SH-SY5Y (cell line): Measurements from ENCODE around the gene LAMTOR2.

ENCODE experiments used
- GATA2 ChIP-seq: IDR thresholded peaks from 2 replicates; pipeline ENCODE4 v1.6.1; 2011; ENCODE audit warnings: mild to moderate bottlenecking, low read depth, low read length
- GATA3 ChIP-seq: IDR thresholded peaks from 2 replicates; pipeline ENCODE4 v1.6.1; 2011; ENCODE audit warnings: low read depth, mild to moderate bottlenecking, low read length, moderate library complexity

Gene LAMTOR2

DNA sequence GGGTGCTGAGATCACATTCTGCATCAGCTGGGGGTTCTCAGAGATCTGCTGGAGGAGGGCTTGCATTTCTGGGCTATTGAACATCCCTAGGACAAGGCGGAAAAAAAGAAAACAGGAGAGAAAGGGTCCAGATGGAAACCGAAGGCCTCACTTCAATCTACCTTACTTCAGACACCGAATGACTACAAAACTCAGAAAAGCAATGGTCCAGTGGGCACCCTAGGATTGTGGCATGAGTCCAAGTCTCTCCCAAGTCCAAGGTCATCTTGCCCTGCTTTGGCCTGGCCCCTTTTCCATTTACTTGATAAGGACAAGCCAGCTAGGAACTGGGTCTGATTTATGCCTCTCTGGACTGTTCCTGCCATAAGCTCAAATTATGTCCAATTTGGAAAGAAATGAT lies 11.8 kb upstream of the LAMTOR2 start:
- TF ChIP-seq GATA2 (no peak), GATA3 (no peak)

DNA sequence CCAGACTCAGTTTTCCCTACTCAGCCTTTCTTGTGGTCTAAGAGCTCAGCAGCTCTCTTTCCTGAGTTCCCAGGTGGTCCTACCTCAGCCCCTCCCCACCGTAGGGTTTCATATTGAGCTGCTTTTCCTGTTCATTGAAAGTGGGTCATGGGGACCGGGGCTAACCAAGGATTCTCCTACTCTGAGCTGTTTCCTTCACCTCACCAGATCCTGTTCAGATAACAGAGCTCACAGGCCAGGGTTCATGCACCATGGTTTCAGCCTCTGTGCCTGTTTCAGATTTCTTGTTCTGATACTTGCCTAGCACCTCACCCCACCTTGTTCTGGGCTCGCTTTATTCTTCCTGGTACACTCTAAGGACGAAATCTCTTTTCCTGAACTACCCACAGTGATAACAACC lies 9.5 kb upstream of the LAMTOR2 start:
- TF ChIP-seq GATA3 (no peak), GATA2 (no peak)

DNA sequence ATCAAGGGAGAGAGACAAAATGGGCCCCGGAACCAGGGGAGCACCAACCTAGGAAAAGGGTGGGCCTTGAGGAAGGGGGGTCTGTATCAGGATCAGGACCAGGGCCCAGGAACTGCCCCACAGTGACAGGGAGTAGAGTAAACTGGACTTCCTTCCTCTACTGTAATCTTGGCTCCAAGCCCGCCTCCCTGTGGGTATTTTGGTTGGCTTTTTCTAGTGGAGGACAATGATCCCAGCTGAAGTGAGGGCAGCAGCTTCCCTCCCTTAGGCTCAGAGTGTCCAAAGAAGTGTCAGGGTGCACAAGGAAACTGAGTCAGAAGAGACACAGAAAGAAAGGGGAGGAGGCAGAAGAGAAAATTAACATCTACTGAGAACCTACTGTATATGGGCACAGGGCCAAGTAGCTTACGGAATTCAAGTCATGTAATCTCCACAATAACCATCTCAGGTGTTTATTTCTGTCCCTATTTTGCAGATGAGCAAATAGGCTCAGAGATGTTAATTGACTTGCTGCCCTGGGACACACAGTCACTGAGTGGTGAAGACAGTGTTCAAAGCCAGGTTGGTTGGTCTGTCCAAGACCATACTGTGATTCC lies 5.8 kb upstream of the LAMTOR2 start:
- TF ChIP-seq GATA2 (no peak), GATA3 (no peak)

DNA sequence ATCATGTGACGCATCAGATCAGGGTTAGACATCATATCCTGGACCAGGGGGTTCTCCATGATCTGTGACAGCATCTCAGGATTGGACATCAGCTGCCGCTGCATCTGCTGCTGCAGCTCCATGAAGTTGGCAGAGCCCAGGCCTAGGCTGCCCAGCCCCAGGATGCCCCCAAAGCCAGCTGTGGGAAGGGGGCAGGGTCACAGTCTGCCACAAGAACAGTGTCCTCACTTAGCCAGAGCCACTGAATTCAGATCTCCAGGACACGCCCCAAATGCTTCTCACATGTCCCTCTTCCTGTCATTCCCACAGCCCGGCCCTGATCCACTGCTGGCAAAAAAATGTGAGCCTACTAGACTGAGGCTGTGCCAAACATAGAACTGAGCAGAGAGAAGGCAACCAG lies 4.2 kb upstream of the LAMTOR2 start:
- TF ChIP-seq GATA2 (no peak), GATA3 (no peak)

DNA sequence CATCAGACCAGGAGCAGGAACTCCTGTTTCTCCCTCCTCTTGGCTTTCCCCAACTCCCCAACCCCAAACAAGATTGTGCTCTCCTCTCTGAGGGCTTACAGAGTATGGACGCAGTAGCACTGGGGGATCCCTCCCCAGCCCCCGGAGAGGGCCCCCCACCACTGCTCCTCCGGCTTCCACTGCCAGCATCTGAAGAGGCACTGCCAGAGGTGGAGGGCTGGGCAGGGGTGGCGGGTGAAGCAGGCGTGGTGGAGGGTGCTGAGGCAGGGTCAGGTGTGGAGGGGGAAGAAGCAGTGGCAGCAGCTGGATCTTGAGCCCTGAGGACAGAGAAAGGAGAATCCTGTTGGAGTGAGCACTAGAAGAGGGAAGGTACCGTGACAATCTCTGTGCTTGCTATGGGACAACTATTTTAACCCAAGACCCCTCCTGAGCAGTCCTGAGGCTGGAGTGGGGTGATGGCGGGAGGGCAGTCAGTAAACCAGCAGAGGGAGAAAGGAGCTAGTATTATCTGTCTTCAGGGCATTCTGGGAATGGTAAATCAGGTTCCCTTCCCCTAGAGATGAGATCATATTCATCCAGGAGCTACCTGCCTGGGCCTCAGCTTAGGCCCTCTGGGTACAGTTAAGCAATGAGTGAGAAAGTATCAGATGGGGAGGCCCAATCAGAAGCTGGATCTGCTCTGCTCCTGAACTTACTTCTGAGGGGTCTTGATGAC lies 3.4 kb upstream of the LAMTOR2 start:
- TF ChIP-seq GATA2 (no peak), GATA3 (no peak)

DNA sequence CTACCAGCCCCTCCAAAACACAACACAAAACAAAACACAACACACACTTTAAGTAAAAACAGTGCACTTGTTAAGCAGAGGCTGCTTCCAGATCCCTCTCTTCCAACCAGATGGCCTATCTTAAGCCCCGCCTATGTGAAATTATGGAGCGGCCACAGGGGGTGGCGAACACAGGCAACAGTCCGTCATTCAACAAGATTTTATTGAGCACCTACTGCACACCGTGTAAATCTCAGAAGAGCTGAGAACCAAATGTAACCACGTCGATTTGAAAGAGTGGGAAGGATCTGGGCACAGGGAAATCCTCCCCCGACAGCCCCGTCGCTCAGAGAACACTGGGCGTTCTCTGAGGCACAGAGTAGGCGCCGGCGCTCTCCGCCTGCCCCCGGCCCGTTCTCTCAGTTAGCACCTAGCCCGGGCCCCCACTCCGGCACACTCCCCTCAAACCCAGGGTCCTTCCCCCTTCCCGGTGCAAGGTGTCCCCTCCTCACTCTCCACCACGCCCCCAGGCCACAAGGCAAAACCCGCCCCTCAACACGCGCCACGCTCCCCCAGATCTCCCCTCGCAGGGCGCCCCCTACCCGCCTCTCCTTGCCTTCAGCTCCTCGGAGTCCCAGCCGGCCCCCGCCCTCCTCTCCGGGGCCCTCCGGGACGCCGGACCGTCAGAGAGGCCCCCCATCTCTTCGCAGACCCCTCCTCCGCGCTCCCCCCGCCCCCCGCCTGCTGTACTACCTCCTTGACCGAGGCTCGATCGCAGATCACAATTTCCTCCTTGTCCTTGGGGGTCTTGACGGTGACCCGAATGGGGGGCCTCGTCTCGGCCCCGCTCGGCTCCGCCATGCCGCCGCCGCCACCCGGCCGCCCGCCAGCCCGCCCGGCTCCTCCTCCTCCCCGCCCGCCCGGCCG lies 1.5 kb upstream of the LAMTOR2 start:
- no peak for TF ChIP-seq GATA2
- no peak for TF ChIP-seq GATA3

DNA sequence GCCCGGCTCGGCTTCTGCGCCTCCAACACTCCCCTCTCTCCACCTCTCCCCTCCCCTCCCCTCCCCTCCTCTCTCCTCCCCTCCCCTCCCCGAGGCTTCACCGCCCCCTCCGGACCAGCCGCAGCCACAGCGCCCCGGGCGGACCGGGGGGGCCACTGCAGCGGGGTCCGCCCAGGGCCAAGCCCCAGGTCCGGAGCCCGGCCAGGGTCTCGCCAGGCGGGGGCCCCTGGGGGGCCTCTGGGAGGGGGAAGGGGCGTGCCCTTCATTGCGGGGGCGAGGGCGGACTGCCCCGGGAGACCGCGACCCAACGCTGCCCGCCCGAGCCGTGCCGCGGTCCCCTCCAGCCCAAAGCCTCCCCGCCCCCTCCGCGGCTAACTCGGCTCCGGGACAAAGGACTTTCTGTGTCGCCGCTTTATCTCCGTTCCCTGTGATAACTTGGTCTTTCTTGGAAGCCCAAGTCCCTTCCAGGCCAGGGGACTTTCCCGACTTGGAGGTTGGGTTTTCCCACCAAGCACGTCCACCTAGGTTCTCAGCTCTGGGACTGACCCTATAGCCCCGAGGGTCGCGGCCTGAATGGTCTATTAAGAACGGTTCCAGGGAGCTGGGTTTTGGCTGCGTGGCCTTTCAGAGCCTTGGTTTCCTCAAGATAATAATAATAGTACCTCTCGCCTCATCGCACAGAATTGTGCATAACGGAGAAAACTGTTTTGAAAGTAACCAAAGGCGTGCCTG lies 648 bp upstream of the LAMTOR2 start, which contains the start of gene UBQLN4:
Gene UBQLN4, minus strand, starts transcription at position 31 of the 732 bp plus-strand sequence. CDS start 97 bp downstream, outside the sequence.
- no peak for TF ChIP-seq GATA2
- no peak for TF ChIP-seq GATA3

DNA sequence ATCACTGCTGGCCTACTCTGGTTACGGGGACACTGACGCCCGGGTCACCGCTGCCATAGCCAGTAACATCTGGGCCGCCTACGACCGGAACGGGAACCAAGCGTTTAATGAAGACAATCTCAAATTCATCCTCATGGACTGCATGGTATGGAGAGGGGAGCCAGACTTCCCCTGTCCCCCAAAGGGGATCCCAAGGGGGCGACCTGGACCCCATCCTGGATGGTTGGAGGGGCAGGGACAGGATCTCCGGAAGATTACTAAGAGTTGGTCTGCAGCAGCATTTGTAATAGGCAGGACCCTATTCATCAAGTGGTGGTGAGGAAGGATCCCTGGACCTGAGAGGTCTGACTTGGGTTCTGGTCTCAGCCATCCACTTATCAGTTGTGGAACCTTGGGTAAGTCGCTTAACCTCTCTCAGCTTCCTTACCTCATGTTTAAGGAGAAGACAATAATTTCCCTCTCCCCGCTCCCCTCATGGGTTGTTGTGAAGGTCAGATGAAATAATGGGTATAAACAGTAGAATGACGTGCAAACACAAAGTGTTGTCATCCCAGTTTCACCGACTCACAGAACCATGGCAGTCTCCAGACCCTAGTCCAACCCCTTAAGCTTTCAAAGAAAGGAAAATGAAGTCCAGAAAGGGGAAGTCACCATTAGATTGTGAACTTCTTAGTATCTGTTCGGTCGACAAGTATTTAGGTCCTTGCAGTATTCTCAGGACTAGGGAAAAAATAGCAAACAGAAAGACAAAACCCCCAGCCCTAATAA lies 883 bp downstream of the LAMTOR2 start:
- no peak for TF ChIP-seq GATA3
- no peak for TF ChIP-seq GATA2

DNA sequence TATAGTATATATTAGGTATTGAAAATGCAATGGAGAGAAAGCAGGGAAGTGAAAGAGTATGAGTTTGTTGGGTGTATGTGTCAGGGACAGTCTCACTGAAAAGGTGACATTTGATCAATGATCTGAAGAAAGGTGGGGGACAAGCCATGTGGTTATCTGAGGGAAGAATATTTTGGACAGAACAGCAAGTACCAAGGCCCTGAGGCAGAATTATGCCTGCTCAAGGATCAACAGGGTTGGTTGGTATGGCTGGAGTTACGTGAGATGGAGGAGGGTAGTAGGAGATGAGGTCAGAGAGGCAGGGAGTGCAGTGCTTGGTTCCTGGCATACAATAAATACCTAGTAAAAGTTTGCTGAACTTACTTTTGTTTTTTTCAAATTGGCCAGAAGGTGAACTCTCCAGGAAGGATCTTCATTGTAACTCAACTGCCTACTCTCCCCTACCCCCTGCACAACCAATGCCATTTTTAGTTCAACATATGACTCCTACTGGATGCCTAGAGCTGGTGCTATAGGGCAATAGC lies 1.8 kb downstream of the LAMTOR2 start:
- no peak for TF ChIP-seq GATA2
- no peak for TF ChIP-seq GATA3

DNA sequence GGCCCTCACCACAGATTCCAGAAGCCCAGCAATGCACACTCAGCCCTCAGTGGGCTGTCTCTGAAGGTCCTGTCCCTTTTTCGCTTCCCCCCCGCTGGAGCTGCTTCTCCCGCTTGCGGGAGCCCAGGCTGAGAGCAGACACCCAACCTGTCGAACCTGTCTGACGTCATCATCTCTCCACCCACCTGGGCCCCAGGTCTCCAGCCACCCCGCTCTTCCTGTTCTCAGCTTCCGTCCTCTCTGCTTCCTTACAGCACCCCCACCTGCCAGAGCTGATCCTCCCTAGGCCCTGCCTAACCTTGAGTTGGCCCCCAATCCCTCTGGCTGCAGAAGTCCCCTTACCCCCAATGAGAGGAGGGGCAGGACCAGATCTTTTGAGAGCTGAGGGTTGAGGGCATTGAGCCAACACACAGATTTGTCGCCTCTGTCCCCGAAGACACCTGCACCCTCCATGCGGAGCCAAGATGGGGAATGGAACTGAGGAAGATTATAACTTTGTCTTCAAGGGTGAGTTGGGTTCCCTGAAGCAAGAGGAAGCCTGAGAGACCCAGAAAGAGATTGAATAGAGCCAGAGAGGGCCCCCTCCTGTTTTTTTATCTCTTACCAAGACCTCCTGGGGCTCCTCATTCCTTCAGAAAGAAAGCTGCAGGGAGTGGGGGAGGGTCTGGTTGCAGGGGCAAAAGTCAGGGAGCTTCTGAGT lies 6.5 kb downstream of the LAMTOR2 start, which contains the start of gene RAB25:
Gene RAB25, plus strand, starts transcription at position 224 of the 700 bp plus-strand sequence. Its CDS starts 241 bp downstream, at position 465.
- TF ChIP-seq GATA2 = no peak
- TF ChIP-seq GATA3 = no peak

DNA sequence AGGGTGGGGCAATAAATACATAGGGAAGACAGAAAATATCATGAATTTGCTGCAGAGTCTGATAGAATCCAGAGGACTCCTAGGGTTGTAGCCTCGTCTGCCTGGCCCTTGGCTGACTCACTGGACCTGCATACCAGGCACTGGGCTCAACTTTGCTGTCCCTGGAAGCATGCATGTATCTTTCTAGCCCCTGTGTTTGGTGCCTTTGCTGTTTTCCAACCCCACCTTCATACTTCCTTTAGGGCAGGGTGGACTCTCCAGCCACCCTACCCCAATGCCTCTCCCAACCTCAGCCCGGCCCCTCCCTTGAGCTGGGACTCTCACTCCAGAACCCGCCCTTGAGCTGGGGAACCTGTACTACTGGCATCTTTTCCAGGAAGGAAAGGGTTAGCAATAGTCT lies 7.6 kb downstream of the LAMTOR2 start:
- TF ChIP-seq GATA3 (no peak), GATA2 (no peak)

DNA sequence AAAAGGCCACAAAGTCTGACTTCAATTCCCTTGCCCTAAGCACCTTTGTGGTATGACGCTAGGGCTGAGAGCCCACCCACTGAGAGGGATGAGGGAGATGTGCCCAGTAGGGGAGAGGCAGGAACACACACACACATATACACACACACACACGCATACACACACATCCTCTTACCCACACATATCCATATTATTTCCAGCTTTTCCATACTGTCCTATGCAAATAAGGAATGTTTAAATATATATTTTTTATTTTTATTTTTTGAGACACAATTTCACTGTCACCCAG lies 9.4 kb downstream of the LAMTOR2 start:
- no peak for TF ChIP-seq GATA2
- no peak for TF ChIP-seq GATA3
